K562 (cell line): ENCODE results near the gene GNG14. TPM values are rescaled to one million over a fixed set of nuclear protein-coding genes. Genes with fewer than 3 reads are reported as not detected.

ENCODE experiments used
- CREB5 ChIP-seq: fragments of 250-450 bp; sonication (Bioruptor Pico); IDR thresholded peaks from 2 replicates; pipeline ENCODE4 v1.5.0; 2020; ENCODE audit warnings: mild to moderate bottlenecking
- KLF16 ChIP-seq: IDR thresholded peaks from 2 replicates; pipeline ENCODE4 v1.6.1; 2016; ENCODE audit warnings: antibody characterized with exemption
- MAX ChIP-seq: sonication (generic); formaldehyde crosslinking; IDR thresholded peaks from 2 replicates; pipeline ENCODE4 v1.9.0; 2022; ENCODE audit warnings: mild to moderate bottlenecking, missing genetic modification reagents
- POLR2AphosphoS5 ChIP-seq: IDR thresholded peaks from 2 replicates; pipeline ENCODE4 v1.6.1; 2011; ENCODE audit warnings: mild to moderate bottlenecking, low read depth, low read length, moderate library complexity; ENCODE audit not compliant: control insufficient read depth, insufficient read depth
- POLR2G ChIP-seq: fragments of 200-400 bp; formaldehyde crosslinking; IDR thresholded peaks from 2 replicates; pipeline ENCODE4 v1.6.1; 2017; ENCODE audit warnings: low read depth, mild to moderate bottlenecking, antibody characterized with exemption, low read length, moderate library complexity
- SMC3 ChIP-seq: conservative IDR thresholded peaks from 2 replicates; pipeline ENCODE4 v1.6.1; 2011; ENCODE audit warnings: low read depth, low read length, improper control_type of control experiment; ENCODE audit not compliant: insufficient read depth
- SUPT5H ChIP-seq: fragments of 450-650 bp; IDR thresholded peaks from 2 replicates; pipeline ENCODE4 v1.6.1; 2016
- TFAP4 ChIP-seq: sonication (generic); formaldehyde crosslinking; IDR thresholded peaks from 2 replicates; pipeline ENCODE4 v1.8.0; 2022; ENCODE audit warnings: missing genetic modification reagents, mild to moderate bottlenecking, moderate library complexity, borderline replicate concordance
- XRCC5 ChIP-seq: fragments of 200-400 bp; formaldehyde crosslinking; IDR thresholded peaks from 2 replicates; pipeline ENCODE4 v1.6.1; 2017; ENCODE audit warnings: low read depth, mild to moderate bottlenecking, low read length
- YY1 ChIP-seq, 3 experiments: IDR thresholded peaks; 2 replicates each; pipeline ENCODE4 v1.6.1; 2011; ENCODE audit warnings: low read length in 2 of 3, mild to moderate bottlenecking in 2 of 3, moderate library complexity in 2 of 3, borderline replicate concordance in 1 of 3, control low read depth in 1 of 3, low read depth in 1 of 3; ENCODE audit not compliant: insufficient read depth in 3 of 3, insufficient replicate concordance in 2 of 3, control insufficient read depth in 1 of 3, insufficient read length in 1 of 3; ENCODE audit errors: extremely low read depth in 1 of 3
- ZNF174 ChIP-seq: fragments of 250-450 bp; sonication (Bioruptor Pico); IDR thresholded peaks from 2 replicates; pipeline ENCODE4 v1.4.0; 2020; ENCODE audit warnings: mild to moderate bottlenecking
- ZNF780A ChIP-seq: fragments of 250-450 bp; sonication (Bioruptor Pico); IDR thresholded peaks from 2 replicates; pipeline ENCODE4 v1.5.0; 2021; ENCODE audit warnings: mild to moderate bottlenecking
- polyA plus RNA-seq, 8 experiments: library from polyadenylated mRNA; depleted of rRNA in 4 of 8; stranded (reverse) in 5 of 8; unstranded in 3 of 8; fragments of >200 nt; fragmentation: Nextera tagmentation in 2 of 8; fragmentation: Illumina TruSeq in 1 of 8; extraction: Ambion mirVana in 2 of 8; extraction: Trizol in 1 of 8; gene quantifications; 2 replicates each; pipeline versions ENCODE4 v1.2.1 to v1.2.3, GENCODE V29; 2011 to 2014; ENCODE audit warnings: inconsistent platforms in 1 of 8, missing spikeins in 1 of 8
- total RNA-seq, 7 experiments: library from RNA; depleted of rRNA in 6 of 7; stranded (reverse); fragments of >200 nt in 6 of 7; fragmentation: Illumina TruSeq in 2 of 7; extraction: Trizol in 2 of 7; gene quantifications; 2 replicates each; pipeline versions ENCODE4 v1.2.1 to v1.2.3, GENCODE V29; 2011 to 2021; ENCODE audit warnings: low replicate concordance in 1 of 7
- TF ChIP-seq, protein P1 (sequence below): sonication (generic); formaldehyde crosslinking; IDR thresholded peaks from 2 replicates; pipeline ENCODE4 v1.8.0; 2022; ENCODE audit warnings: mild to moderate bottlenecking, missing genetic modification reagents
- TF ChIP-seq, protein P2 (sequence below): fragments of 250-450 bp; sonication (Bioruptor Pico); IDR thresholded peaks from 2 replicates; pipeline ENCODE4 v1.5.0; 2021
- TF ChIP-seq, protein P3 (sequence below): sonication (generic); formaldehyde crosslinking; IDR thresholded peaks from 2 replicates; pipeline ENCODE4 v1.9.0; 2022; ENCODE audit warnings: mild to moderate bottlenecking, missing genetic modification reagents
- TF ChIP-seq, protein P4 (sequence below): fragments of 450-650 bp; IDR thresholded peaks from 2 replicates; pipeline ENCODE4 v1.6.1; 2016; ENCODE audit warnings: missing biosample characterization, missing genetic modification characterization

GNG14 gene
- total and polyA plus RNA-seq, 9 of the 15 experiments (the other 6 are each of a cell fraction or from before 2014, with no cell fraction given), result not detected

GRCh38 chr19:12676384-12676792 lies 11.4 kb upstream of the GNG14 start (continued):
- TF ChIP-seq, protein P1, sequence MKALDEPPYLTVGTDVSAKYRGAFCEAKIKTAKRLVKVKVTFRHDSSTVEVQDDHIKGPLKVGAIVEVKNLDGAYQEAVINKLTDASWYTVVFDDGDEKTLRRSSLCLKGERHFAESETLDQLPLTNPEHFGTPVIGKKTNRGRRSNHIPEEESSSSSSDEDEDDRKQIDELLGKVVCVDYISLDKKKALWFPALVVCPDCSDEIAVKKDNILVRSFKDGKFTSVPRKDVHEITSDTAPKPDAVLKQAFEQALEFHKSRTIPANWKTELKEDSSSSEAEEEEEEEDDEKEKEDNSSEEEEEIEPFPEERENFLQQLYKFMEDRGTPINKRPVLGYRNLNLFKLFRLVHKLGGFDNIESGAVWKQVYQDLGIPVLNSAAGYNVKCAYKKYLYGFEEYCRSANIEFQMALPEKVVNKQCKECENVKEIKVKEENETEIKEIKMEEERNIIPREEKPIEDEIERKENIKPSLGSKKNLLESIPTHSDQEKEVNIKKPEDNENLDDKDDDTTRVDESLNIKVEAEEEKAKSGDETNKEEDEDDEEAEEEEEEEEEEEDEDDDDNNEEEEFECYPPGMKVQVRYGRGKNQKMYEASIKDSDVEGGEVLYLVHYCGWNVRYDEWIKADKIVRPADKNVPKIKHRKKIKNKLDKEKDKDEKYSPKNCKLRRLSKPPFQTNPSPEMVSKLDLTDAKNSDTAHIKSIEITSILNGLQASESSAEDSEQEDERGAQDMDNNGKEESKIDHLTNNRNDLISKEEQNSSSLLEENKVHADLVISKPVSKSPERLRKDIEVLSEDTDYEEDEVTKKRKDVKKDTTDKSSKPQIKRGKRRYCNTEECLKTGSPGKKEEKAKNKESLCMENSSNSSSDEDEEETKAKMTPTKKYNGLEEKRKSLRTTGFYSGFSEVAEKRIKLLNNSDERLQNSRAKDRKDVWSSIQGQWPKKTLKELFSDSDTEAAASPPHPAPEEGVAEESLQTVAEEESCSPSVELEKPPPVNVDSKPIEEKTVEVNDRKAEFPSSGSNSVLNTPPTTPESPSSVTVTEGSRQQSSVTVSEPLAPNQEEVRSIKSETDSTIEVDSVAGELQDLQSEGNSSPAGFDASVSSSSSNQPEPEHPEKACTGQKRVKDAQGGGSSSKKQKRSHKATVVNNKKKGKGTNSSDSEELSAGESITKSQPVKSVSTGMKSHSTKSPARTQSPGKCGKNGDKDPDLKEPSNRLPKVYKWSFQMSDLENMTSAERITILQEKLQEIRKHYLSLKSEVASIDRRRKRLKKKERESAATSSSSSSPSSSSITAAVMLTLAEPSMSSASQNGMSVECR (CRISPR knock-in tag), result peak; percentile 61; the same call in 1 of the 2 replicates
- no peak for TF ChIP-seq ZNF174
- TF ChIP-seq KLF16, result 0 out of 2 replicates have a peak, but pooled peaks have one; percentile 28
- TF ChIP-seq YY1 (IDR thresholded peaks at IDR 0.05; ENCODE audit: borderline replicate concordance in 1 of 3, control insufficient read depth in 1 of 3, extremely low read depth in 1 of 3, insufficient read depth in 3 of 3, insufficient read length in 1 of 3, insufficient replicate concordance in 2 of 3, low read depth in 1 of 3, low read length in 2 of 3), result peak in 1 of 3 experiments; percentile 29
- no peak for TF ChIP-seq ZNF780A (CRISPR knock-in tag)
- TF ChIP-seq XRCC5, result peak; percentile 75
- peak; percentile 10; the same call in 1 of the 2 replicates for TF ChIP-seq POLR2AphosphoS5
- TF ChIP-seq SUPT5H, result peak; percentile 40; the same call in 1 of the 2 replicates
- TF ChIP-seq TFAP4, result peak; percentile 76; the same call in 1 of the 2 replicates
- TF ChIP-seq, protein P2, sequence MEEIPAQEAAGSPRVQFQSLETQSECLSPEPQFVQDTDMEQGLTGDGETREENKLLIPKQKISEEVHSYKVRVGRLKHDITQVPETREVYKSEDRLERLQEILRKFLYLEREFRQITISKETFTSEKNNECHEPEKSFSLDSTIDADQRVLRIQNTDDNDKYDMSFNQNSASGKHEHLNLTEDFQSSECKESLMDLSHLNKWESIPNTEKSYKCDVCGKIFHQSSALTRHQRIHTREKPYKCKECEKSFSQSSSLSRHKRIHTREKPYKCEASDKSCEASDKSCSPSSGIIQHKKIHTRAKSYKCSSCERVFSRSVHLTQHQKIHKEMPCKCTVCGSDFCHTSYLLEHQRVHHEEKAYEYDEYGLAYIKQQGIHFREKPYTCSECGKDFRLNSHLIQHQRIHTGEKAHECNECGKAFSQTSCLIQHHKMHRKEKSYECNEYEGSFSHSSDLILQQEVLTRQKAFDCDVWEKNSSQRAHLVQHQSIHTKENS, result no peak
- no peak for TF ChIP-seq CREB5 (CRISPR knock-in tag)
- TF ChIP-seq MAX, result peak; percentile 45; the same call in 1 of the 2 replicates
- TF ChIP-seq, protein P3, sequence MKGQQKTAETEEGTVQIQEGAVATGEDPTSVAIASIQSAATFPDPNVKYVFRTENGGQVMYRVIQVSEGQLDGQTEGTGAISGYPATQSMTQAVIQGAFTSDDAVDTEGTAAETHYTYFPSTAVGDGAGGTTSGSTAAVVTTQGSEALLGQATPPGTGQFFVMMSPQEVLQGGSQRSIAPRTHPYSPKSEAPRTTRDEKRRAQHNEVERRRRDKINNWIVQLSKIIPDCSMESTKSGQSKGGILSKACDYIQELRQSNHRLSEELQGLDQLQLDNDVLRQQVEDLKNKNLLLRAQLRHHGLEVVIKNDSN (CRISPR knock-in tag), result peak; percentile 52
- TF ChIP-seq POLR2G, result peak; percentile 13; the same call in 1 of the 2 replicates
- TF ChIP-seq, protein P4, sequence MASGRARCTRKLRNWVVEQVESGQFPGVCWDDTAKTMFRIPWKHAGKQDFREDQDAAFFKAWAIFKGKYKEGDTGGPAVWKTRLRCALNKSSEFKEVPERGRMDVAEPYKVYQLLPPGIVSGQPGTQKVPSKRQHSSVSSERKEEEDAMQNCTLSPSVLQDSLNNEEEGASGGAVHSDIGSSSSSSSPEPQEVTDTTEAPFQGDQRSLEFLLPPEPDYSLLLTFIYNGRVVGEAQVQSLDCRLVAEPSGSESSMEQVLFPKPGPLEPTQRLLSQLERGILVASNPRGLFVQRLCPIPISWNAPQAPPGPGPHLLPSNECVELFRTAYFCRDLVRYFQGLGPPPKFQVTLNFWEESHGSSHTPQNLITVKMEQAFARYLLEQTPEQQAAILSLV, result no peak
- peak; percentile 84 for TF ChIP-seq SMC3
